ENCODE measurements around the gene RAPGEF6. TPM values are rescaled to one million over a fixed set of nuclear protein-coding genes. Genes with fewer than 3 reads are reported as not detected.

RAPGEF6 gene
- total RNA-seq, 1 experiment from 2014 or later: 9.7 TPM

DNA sequence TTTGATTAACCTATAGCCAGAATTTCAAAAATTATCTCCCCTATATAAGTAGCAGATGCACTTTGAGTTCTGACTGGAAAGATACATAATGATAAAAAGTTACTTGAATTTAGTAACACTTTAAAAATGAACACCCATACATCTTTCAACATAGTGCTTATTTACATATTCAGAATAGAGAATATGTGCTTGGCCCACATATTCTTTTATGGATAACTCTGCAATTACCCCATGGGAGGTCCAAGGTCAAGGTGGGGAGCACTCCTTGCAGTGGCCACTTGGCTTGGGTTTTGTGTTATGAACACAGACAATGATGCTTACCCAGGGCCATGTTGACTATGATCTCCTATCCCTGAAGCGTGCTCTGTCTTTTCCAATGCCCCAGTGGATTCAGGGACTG lies 201.9 kb downstream of the RAPGEF6 start:
- H4K20me1 ChIP-seq (ENCODE audit: low read length): no peaks in the 10 kb centered on the region
- H3K9ac ChIP-seq (ENCODE audit: low read length): no peak overlapping the region
- no peak overlapping the region for H2AFZ ChIP-seq (ENCODE audit: low read length)
- no peaks in the 10 kb centered on the region for H3F3A ChIP-seq (ENCODE audit: low read length, unreplicated experiment)
- H3K27ac ChIP-seq (ENCODE audit: low read length): no peak overlapping the region
- ChIA-PET CTCF (no interaction called here), POLR2A (ENCODE audit: unreplicated experiment) (no interaction called here)
- H3K4me2 ChIP-seq (ENCODE audit: low read length): no peak overlapping the region
- no peaks in the 10 kb centered on the region for H3K79me2 ChIP-seq (ENCODE audit: low read length)
- no peaks in the 10 kb centered on the region for H3K9me3 ChIP-seq (ENCODE audit: low read length)
- TF ChIP-seq, protein P1, sequence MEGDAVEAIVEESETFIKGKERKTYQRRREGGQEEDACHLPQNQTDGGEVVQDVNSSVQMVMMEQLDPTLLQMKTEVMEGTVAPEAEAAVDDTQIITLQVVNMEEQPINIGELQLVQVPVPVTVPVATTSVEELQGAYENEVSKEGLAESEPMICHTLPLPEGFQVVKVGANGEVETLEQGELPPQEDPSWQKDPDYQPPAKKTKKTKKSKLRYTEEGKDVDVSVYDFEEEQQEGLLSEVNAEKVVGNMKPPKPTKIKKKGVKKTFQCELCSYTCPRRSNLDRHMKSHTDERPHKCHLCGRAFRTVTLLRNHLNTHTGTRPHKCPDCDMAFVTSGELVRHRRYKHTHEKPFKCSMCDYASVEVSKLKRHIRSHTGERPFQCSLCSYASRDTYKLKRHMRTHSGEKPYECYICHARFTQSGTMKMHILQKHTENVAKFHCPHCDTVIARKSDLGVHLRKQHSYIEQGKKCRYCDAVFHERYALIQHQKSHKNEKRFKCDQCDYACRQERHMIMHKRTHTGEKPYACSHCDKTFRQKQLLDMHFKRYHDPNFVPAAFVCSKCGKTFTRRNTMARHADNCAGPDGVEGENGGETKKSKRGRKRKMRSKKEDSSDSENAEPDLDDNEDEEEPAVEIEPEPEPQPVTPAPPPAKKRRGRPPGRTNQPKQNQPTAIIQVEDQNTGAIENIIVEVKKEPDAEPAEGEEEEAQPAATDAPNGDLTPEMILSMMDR (conservative IDR thresholded peaks at IDR 0.05; ENCODE audit: low read depth, low read length): no peak
- TF ChIP-seq EZH2 (IDR thresholded peaks at IDR 0.05; ENCODE audit: low read length, unreplicated experiment): no peak
- no peak for TF ChIP-seq EZH2phosphoT487 (IDR thresholded peaks at IDR 0.05; ENCODE audit: borderline replicate concordance, low read length)
- no peak overlapping the region for H3K4me3 ChIP-seq (ENCODE audit: low read length)
- ATAC-seq: no peak
- no peaks in the 10 kb centered on the region for H3K4me1 ChIP-seq (ENCODE audit: insufficient read depth, low read length)
- DNase-seq: no peak
- H3K36me3 ChIP-seq (ENCODE audit: low read depth, low read length): peaks cover 7% of the 10 kb centered on the region
- no peaks in the 10 kb centered on the region for H3K27me3 ChIP-seq (ENCODE audit: low read length)
- intact Hi-C loops (cut with micrococcal nuclease): no loop called here
- BruUV-seq (replicated peaks): no TSS peak
- no peaks in the 10 kb centered on the region for H3K9me2 ChIP-seq (replicated peaks; ENCODE audit: low read length)

DNA sequence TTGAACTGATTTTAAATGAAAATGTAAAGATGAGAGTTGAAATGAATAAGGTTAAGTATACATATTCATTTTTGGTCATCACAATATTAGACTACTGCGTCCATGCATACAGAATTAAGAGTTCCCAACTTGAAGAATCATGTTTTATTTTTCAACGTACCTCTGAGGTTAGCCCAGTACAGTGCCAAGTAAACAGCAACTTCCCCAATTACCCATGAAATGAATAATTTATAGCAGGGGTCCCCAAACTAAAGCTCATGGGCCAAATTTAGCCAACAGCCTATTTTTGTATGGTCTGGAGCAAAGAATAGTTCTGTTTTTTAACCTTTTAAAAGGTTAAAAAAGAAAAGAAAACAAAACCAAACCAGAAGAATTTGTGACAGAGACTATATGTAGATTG lies 203.2 kb downstream of the RAPGEF6 start:
- Histone ChIP-seq H3K79me2 (ENCODE audit: low read length) (no peaks in the 10 kb centered on the region), H3K9me2 (replicated peaks; ENCODE audit: low read length) (no peaks in the 10 kb centered on the region), H3K4me1 (ENCODE audit: insufficient read depth, low read length) (no peaks in the 10 kb centered on the region), H3K9me3 (ENCODE audit: low read length) (no peaks in the 10 kb centered on the region), H3K36me3 (ENCODE audit: low read depth, low read length) (peaks cover 7% of the 10 kb centered on the region), H3K27me3 (ENCODE audit: low read length) (no peaks in the 10 kb centered on the region), H3K9ac (ENCODE audit: low read length) (no peak overlapping the region), H4K20me1 (ENCODE audit: low read length) (no peaks in the 10 kb centered on the region), H3K4me2 (ENCODE audit: low read length) (no peak overlapping the region), H3K4me3 (ENCODE audit: low read length) (no peak overlapping the region), H3F3A (ENCODE audit: low read length, unreplicated experiment) (no peaks in the 10 kb centered on the region), H2AFZ (ENCODE audit: low read length) (no peak overlapping the region), H3K27ac (ENCODE audit: low read length) (no peak overlapping the region)
- BruUV-seq (replicated peaks): no TSS peak
- DNase-seq (no peak), ATAC-seq (no peak)
- intact Hi-C loops (cut with micrococcal nuclease): no loop called here
- CTCF ChIA-PET: interaction anchor here (0.6 kb wide), 1 partner anchor 10 kb away, joined by 6 read pairs; no protein-coding TSS in a partner anchor
- POLR2A ChIA-PET (ENCODE audit: unreplicated experiment): no interaction called here
- TF ChIP-seq, protein P1 (conservative IDR thresholded peaks at IDR 0.05; ENCODE audit: low read depth, low read length): no peak

DNA sequence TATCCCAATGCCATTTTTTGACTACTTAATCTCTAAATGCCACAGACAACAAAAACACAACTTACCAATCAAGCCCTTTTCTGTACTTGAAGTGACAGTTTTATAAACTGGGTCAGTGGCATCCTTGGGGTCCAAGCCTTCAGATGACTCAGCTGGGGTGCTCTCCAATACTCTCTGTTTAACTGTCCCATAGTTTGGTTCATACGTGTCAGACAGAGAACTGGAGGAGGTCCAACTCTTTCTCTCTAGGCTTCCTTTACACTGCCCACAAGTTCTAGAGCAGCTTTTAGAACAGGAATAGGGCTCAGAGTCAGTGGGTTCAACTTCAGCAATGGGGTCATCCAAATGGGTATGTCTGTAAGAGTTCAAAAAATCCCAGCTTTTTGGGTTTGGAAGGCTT lies 204.2 kb downstream of the RAPGEF6 start:
- no peak overlapping the region for H3K27ac ChIP-seq (ENCODE audit: low read length)
- BruUV-seq (replicated peaks): no TSS peak
- no peak overlapping the region for H3K4me3 ChIP-seq (ENCODE audit: low read length)
- ATAC-seq (no peak), DNase-seq (no peak)
- H3K4me2 ChIP-seq (ENCODE audit: low read length): no peak overlapping the region
- no peak overlapping the region for H3K9ac ChIP-seq (ENCODE audit: low read length)
- no peaks in the 10 kb centered on the region for H3F3A ChIP-seq (ENCODE audit: low read length, unreplicated experiment)
- no peaks in the 10 kb centered on the region for H3K9me2 ChIP-seq (replicated peaks; ENCODE audit: low read length)
- no peaks in the 10 kb centered on the region for H3K9me3 ChIP-seq (ENCODE audit: low read length)
- H3K4me1 ChIP-seq (ENCODE audit: insufficient read depth, low read length): no peaks in the 10 kb centered on the region
- ChIA-PET POLR2A (ENCODE audit: unreplicated experiment) (no interaction called here), CTCF (no interaction called here)
- no peaks in the 10 kb centered on the region for H4K20me1 ChIP-seq (ENCODE audit: low read length)
- H3K79me2 ChIP-seq (ENCODE audit: low read length): no peaks in the 10 kb centered on the region
- no peak for TF ChIP-seq EZH2 (IDR thresholded peaks at IDR 0.05; ENCODE audit: low read length, unreplicated experiment)
- no peaks in the 10 kb centered on the region for H3K27me3 ChIP-seq (ENCODE audit: low read length)
- no peak overlapping the region for H2AFZ ChIP-seq (ENCODE audit: low read length)
- peaks cover 7% of the 10 kb centered on the region for H3K36me3 ChIP-seq (ENCODE audit: low read depth, low read length)
- intact Hi-C loops (cut with micrococcal nuclease): no loop called here
